DOHH2 (cell line): ENCODE measurements around the gene CRISPLD2.

Experiments used
- CTCF ChIP-seq: fragments of 200-600 bp; sonication (generic); IDR thresholded peaks from one replicate; pipeline ENCODE4 v1.5.1; 2014; ENCODE audit warnings: antibody characterized with exemption, mild to moderate bottlenecking, low read depth, low read length; ENCODE audit not compliant: poor library complexity, severe bottlenecking
- EZH2phosphoT487 ChIP-seq: fragments of 200-600 bp; sonication (generic); IDR thresholded peaks from 2 replicates; pipeline ENCODE4 v1.6.1; 2017; ENCODE audit warnings: borderline replicate concordance, mild to moderate bottlenecking, antibody characterized with exemption, low read length, moderate library complexity, mixed read lengths

- TF ChIP-seq CTCF (no peak), EZH2phosphoT487 (no peak)
Observed at GRCh38 chr16:84844049-84844350, 24.2 kb downstream of the CRISPLD2 start.
